CD4-positive, alpha-beta T cell treated with Interleukin-15 for 4 hours (primary cell): ENCODE data around the gene FARP1.
"Not testable (repeated sequence)": the region's sequence is repeated elsewhere in the genome, so short reads cannot be mapped to it uniquely, and the experiment has no call there.

ENCODE experiments used
- DNase-seq: peaks from one replicate; pipeline ENCODE4 v3.0.0-alpha.2; 2020; ENCODE audit warnings: low spot score

Gene FARP1

GRCh38 chr13:98260357-98261164 is 117.7 kb downstream of the FARP1 start:
- no peak for DNase-seq

GRCh38 chr13:98261165-98261702 is 118.3 kb downstream of the FARP1 start:
- DNase-seq = no peak

- no peak for DNase-seq
Observed at GRCh38 chr13:98262292-98262691, 119.4 kb downstream of the FARP1 start.

GRCh38 chr13:98263841-98264240 is 120.9 kb downstream of the FARP1 start:
- no peak for DNase-seq

- no peak for DNase-seq
Observed at GRCh38 chr13:98264877-98265276, 122.0 kb downstream of the FARP1 start.

GRCh38 chr13:98265692-98266551 is 123.0 kb downstream of the FARP1 start:
- no peak for DNase-seq

- DNase-seq = no peak
Observed at GRCh38 chr13:98267080-98267912, 124.4 kb downstream of the FARP1 start.

- DNase-seq = no peak
Observed at GRCh38 chr13:98269386-98269785, 126.5 kb downstream of the FARP1 start.

GRCh38 chr13:98270819-98271218 is 127.9 kb downstream of the FARP1 start:
- no peak for DNase-seq

GRCh38 chr13:98271646-98272045 is 128.8 kb downstream of the FARP1 start:
- DNase-seq = not testable (repeated sequence)

- no peak for DNase-seq
Observed at GRCh38 chr13:98272549-98272948, 129.7 kb downstream of the FARP1 start.

GRCh38 chr13:98273067-98273823 is 130.4 kb downstream of the FARP1 start:
- no peak for DNase-seq

GRCh38 chr13:98273824-98274742 is 131.2 kb downstream of the FARP1 start:
- DNase-seq = no peak

GRCh38 chr13:98274921-98275487 is 132.1 kb downstream of the FARP1 start:
- DNase-seq = no peak

- no peak for DNase-seq
Observed at GRCh38 chr13:98275681-98276171, 132.8 kb downstream of the FARP1 start.

GRCh38 chr13:98276486-98276885 is 133.6 kb downstream of the FARP1 start:
- no peak for DNase-seq

GRCh38 chr13:98278068-98278724 is 135.3 kb downstream of the FARP1 start:
- no peak for DNase-seq

- no peak for DNase-seq
Observed at GRCh38 chr13:98279473-98280175, 136.7 kb downstream of the FARP1 start.

GRCh38 chr13:98280176-98280510 is 137.2 kb downstream of the FARP1 start:
- no peak for DNase-seq
